AG04450 (cell line): ENCODE measurements around the gene POU4F2. TPM values are rescaled to one million over a fixed set of nuclear protein-coding genes. Genes with fewer than 3 reads are reported as not detected.

Experiments
- CTCF ChIA-PET: fragments of 300-600, 350-600 bp; formaldehyde crosslinking; extraction: SDS; loops from one replicate; lab custom pipeline; 2022; ENCODE audit warnings: antibody characterized with exemption, inconsistent platforms; lab: Charles Lee
- POLR2A ChIA-PET: fragments of 350-600 bp; formaldehyde crosslinking; extraction: SDS; loops from one replicate; lab custom pipeline; 2021; ENCODE audit warnings: antibody characterized with exemption, inconsistent platforms; lab: Yijun Ruan, JAX
- DNase-seq: peaks from one replicate; pipeline ENCODE4 v3.0.0-alpha.2; 2011; ENCODE audit warnings: low read depth, low spot score
- H3K27ac ChIP-seq: one replicate; pipeline ENCODE4 v1.5.1; 2012; ENCODE audit warnings: low read depth, low read length, control low read depth
- H3K27me3 ChIP-seq: one replicate; pipeline ENCODE4 v1.6.0; 2012; ENCODE audit warnings: low read length; ENCODE audit not compliant: control insufficient read depth, insufficient read depth
- H3K4me3 ChIP-seq: 2 replicates; pipeline ENCODE4 v1.5.1; 2011; ENCODE audit warnings: mild to moderate bottlenecking, low read depth, low read length, control low read depth
- H3K9me3 ChIP-seq: 2 replicates; pipeline ENCODE4 v1.5.1; 2012; ENCODE audit warnings: low read length; ENCODE audit not compliant: control insufficient read depth, insufficient read depth
- CTCF ChIP-seq: IDR thresholded peaks from 2 replicates; pipeline ENCODE4 v1.5.1; 2011; ENCODE audit warnings: low read depth, low read length, control low read depth, inconsistent platforms
- polyA minus RNA-seq: library from RNA; depleted of rRNA, polyadenylated mRNA; stranded (reverse); fragments of >200 nt; gene quantifications from 2 replicates; pipeline ENCODE4 v1.2.3, GENCODE V29; 2011; rRNA and poly(A)+ RNA removed
- polyA plus RNA-seq: library from polyadenylated mRNA; depleted of rRNA; stranded (reverse); fragments of >200 nt; gene quantifications from 2 replicates; pipeline ENCODE4 v1.2.3, GENCODE V29; 2011; rRNA removed

The POU4F2 gene, protein sequence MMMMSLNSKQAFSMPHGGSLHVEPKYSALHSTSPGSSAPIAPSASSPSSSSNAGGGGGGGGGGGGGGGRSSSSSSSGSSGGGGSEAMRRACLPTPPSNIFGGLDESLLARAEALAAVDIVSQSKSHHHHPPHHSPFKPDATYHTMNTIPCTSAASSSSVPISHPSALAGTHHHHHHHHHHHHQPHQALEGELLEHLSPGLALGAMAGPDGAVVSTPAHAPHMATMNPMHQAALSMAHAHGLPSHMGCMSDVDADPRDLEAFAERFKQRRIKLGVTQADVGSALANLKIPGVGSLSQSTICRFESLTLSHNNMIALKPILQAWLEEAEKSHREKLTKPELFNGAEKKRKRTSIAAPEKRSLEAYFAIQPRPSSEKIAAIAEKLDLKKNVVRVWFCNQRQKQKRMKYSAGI
- polyA plus RNA-seq (not detected in 2 replicates), polyA minus RNA-seq (not detected in 2 replicates)

DNA sequence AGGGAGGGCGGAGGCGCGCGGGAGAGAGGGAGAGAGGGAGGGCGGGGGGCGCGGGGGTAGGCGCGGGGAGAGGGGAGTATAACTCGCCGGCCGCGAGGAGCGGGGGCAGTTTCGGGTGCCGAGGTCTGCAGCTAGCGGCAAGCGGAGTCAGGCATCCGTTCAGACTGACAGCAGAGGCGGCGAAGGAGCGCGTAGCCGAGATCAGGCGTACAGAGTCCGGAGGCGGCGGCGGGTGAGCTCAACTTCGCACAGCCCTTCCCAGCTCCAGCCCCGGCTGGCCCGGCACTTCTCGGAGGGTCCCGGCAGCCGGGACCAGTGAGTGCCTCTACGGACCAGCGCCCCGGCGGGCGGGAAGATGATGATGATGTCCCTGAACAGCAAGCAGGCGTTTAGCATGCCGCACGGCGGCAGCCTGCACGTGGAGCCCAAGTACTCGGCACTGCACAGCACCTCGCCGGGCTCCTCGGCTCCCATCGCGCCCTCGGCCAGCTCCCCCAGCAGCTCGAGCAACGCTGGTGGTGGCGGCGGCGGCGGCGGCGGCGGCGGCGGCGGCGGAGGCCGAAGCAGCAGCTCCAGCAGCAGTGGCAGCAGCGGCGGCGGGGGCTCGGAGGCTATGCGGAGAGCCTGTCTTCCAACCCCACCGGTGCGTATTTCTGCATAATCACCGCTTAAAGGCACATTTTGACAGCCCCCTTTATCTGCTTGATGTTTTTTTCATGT lies at the start of gene POU4F2:
TSS of gene POU4F2 (plus strand) at position 108 of the 720 bp plus-strand sequence. CDS start at position 356, 248 bp downstream.
- H3K4me3 ChIP-seq: no peak within 1 kb of the TSS
- ChIA-PET CTCF (no interaction called here), POLR2A (no interaction called here)
- TF ChIP-seq CTCF: no peak
- H3K27me3 ChIP-seq: peaks cover 54% of the 10 kb centered on the region
- no peak within 1 kb of the TSS for H3K27ac ChIP-seq
- DNase-seq: no peak
- peaks cover 13% of the 10 kb centered on the region; the same call in 1 of the 2 replicates for H3K9me3 ChIP-seq

DNA sequence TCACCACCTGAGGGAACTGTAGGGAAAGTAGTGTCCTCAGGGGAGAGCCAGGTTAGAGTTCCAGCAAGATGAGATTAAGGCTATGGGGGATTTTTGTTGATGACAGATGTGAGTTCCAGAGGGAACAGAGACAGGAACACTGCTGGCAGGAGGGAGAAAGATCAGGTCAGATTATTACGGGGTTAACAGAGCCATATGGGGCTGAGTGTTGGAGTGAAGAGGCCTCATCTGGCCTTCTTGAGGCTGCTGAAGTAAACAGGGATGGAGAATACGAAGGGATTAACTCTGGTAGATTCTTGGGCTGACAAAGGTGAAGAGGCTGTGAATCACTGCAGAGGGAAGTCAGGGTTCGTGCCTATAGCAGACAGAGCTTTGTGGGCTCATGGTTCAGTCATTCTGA lies 47.9 kb upstream of the POU4F2 start:
- Histone ChIP-seq H3K27me3 (no peaks in the 10 kb centered on the region), H3K27ac (no peak overlapping the region), H3K4me3 (no peak overlapping the region), H3K9me3 (no peaks in the 10 kb centered on the region)
- no peak for TF ChIP-seq CTCF
- POLR2A ChIA-PET: no interaction called here
- DNase-seq: no peak
- CTCF ChIA-PET: no interaction called here

DNA sequence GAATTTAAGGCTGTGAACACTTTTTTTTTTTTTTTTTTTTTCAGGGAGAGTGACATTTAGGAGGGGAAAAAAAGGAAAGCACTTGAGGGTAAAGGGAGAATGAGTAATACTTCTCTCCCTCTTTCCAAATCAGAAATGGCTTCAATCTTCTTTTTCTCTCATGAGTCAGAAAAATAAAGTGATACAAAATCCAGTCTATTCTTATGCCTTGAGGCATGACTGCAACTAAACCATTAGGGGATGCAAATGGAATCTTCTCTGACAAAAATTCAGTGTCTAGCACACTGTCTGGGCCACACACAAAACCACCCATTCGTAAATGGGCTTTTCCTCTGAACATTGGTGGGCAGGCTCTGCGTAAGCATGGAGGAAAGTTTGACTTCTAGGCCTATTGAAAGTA lies 46.7 kb upstream of the POU4F2 start:
- Histone ChIP-seq H3K4me3 (no peak overlapping the region), H3K27me3 (no peaks in the 10 kb centered on the region), H3K9me3 (no peaks in the 10 kb centered on the region), H3K27ac (no peak overlapping the region)
- ChIA-PET CTCF (interaction anchor here (0.6 kb wide), 1 partner anchor 470 kb away, joined by 3 read pairs; no protein-coding TSS in a partner anchor), POLR2A (no interaction called here)
- TF ChIP-seq CTCF: no peak
- DNase-seq: no peak

DNA sequence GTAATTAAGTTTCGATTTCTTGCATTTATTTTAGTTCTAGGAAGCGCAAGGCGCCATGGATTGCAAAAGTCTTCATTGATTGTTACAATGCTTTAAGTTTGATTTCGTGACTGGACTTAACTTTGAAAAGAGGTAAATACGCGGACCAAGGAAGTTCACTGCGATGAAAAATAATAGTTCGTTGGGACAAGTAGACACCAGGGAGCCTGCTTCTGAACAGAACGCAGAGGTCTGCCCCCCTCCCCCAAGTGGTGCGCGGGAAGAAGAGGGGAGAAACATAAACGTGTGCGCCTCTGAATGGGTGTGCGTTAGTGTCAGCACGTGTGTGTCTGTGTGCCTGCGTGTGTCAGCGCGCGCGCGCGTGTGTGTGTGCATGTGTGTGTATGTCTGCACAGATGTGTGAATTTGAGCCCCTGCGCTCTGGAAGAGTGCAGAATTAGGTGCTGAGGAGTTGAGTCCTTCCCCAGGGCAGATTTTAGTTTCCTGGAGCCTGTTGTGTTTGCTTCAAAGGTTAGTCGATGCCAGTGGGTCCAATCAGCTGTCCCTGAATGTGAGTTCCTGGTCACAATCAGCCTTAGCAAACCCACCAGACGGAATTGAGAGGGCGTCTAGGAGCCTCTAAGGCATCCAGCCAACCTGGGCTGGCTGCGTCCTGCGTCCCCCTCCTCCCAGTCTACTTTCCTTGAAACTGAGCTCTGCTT lies 5.8 kb upstream of the POU4F2 start:
- Histone ChIP-seq H3K9me3 (peaks cover 5% of the 10 kb centered on the region; the same call in 1 of the 2 replicates), H3K27ac (no peak overlapping the region), H3K4me3 (no peak overlapping the region), H3K27me3 (peaks cover 35% of the 10 kb centered on the region)
- ChIA-PET CTCF (no interaction called here), POLR2A (no interaction called here)
- DNase-seq: no peak
- no peak for TF ChIP-seq CTCF
